Epithelial cell of esophagus (primary cell): ENCODE data around the gene SCFD2.

ENCODE experiments used
- DNase-seq: peaks from one replicate; pipeline ENCODE4 v3.0.0; 2010; ENCODE audit warnings: low read depth
- H3K4me3 ChIP-seq: 2 replicates; pipeline ENCODE4 v1.5.1; 2011; ENCODE audit warnings: mild to moderate bottlenecking, low read length, control low read depth
- TF ChIP-seq, protein P1 (sequence below): IDR thresholded peaks from 2 replicates; pipeline ENCODE4 v1.5.1; 2011; ENCODE audit warnings: low read depth, mild to moderate bottlenecking, low read length, control low read depth, inconsistent platforms; ENCODE audit not compliant: insufficient read depth; ENCODE audit errors: missing control alignments

The SCFD2 gene

DNA sequence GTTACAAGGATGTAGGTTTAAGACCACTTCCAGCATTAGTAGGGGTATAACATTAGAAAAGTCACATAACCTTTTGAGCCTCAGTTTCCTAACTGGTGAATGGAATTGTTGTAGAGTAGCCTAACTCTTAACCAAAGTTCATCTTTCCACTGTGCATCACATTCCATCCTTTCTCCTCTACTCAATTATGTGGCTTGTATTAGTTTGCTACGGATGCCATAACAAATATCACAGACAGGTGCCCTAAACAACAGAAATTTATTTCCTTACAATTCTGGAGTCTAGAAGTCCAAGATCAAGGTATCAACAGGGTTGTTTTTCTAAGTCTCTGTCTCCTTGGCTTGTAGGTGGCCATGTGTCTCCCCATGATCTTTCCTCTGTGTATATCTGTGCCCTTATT lies 271.8 kb downstream of the SCFD2 start:
- H3K4me3 ChIP-seq: no peak overlapping the region
- TF ChIP-seq, protein P1, sequence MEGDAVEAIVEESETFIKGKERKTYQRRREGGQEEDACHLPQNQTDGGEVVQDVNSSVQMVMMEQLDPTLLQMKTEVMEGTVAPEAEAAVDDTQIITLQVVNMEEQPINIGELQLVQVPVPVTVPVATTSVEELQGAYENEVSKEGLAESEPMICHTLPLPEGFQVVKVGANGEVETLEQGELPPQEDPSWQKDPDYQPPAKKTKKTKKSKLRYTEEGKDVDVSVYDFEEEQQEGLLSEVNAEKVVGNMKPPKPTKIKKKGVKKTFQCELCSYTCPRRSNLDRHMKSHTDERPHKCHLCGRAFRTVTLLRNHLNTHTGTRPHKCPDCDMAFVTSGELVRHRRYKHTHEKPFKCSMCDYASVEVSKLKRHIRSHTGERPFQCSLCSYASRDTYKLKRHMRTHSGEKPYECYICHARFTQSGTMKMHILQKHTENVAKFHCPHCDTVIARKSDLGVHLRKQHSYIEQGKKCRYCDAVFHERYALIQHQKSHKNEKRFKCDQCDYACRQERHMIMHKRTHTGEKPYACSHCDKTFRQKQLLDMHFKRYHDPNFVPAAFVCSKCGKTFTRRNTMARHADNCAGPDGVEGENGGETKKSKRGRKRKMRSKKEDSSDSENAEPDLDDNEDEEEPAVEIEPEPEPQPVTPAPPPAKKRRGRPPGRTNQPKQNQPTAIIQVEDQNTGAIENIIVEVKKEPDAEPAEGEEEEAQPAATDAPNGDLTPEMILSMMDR: no peak
- no peak for DNase-seq

GRCh38 chr4:53089936-53090729 lies 275.7 kb downstream of the SCFD2 start:
- no peak overlapping the region for H3K4me3 ChIP-seq
- DNase-seq: no peak
- TF ChIP-seq, protein P1: no peak

DNA sequence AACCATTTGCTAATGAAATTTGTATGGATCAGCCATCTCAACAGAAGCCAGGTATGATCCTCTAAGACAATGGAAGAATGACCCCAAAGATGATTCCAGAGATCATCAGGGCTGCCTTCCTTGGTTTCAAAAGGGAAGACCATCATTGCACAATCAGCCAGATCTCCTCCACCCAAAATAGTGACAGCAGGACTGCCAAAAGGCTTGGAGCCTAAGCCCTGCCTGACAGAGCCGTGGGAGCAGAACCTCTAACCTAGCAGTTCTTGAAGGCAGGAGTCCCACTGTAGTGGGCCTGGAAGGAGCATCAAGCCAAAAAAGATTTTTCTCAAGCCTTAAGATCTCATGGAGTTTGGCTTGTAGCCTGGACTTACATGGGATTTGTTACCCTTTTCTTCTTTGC lies 277.7 kb downstream of the SCFD2 start:
- H3K4me3 ChIP-seq: no peak overlapping the region
- DNase-seq: no peak
- TF ChIP-seq, protein P1: no peak

DNA sequence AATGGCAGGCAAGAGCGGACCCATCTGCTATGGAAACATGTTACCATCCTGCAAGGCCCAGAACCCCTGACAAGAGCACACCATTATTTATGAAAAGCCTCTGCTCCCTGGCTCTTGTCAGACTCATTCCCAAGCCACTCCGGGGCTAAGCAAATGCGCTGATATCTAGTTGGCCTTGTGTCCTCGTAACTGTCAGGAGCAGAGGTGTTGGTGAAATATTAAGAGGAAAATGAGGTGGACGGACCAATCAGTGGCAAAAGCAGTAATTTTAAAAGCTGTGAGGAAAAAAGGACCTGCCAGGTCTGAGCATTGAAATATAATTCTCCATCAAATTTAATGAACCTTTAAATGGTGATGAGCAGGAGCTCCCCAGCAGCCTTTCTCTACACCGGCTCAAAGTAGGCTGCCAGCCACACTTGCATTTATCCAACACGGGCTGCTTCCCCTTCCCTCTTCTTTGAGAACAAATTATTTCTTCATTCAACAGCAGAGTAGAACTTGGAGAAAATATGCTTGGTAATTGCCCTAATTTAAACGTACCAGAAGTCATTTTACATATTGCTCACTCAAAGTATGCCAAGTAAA lies 289.4 kb downstream of the SCFD2 start:
- H3K4me3 ChIP-seq: no peak overlapping the region
- no peak for DNase-seq
- TF ChIP-seq, protein P1: no peak

GRCh38 chr4:53075162-53075785 lies 290.6 kb downstream of the SCFD2 start:
- no peak for DNase-seq

DNA sequence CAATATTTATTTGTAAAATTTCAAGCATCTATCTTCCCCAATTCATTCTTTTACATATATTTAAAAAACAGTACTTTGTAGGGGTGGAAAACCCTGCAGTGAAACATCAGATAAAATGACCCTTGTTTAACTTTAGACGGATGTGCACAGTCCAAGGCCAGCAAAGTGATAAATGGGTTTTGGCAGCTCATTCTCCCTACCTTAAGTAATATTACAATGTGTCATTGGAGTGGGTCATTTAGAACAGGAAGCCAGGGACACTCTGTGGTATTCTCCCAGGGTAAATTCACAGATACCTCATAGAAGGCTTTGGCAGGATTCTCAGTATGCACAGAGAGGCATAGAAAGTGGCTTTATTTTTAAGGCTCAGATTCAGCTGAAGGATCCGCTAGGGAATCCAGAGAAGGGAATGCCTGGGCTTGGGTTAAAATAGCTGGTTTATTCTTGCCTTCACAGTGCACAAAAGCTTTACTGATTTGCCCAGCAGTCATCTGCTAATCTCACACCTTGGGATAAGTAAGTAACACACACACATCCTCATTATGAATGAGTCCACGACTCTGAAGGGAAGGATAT lies 297.0 kb downstream of the SCFD2 start:
- TF ChIP-seq, protein P1: no peak
- no peak for DNase-seq
- H3K4me3 ChIP-seq: no peak overlapping the region

More at GRCh38 chr4:53075162-53075785, 290.6 kb downstream of the SCFD2 start:
- TF ChIP-seq, protein P1: no peak
- no peak overlapping the region for H3K4me3 ChIP-seq
